ENCODE data around the gene TERT.

DNA sequence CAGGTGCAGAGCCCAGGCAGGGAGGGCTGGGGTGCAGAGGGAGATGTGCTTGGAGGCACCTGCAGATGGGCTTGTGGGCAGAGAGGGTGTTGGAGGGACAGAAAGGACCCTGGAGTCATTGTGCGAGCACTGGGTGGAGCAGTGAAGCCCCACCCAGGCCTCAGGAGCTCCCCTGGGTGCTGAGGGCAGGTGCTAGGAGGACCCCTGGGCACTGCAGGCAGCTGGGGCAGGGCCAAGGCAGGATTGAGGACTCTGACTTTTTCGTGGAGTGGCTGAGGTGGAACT is 80.0 kb downstream of the TERT start:
- TF ChIP-seq L3MBTL2 (conservative IDR thresholded peaks at IDR 0.05) (no peak), TARDBP (IDR thresholded peaks at IDR 0.05) (no peak), FOXA1 (IDR thresholded peaks at IDR 0.05) (no peak), BHLHE40 (IDR thresholded peaks at IDR 0.05; ENCODE audit: borderline replicate concordance) (no peak), NFRKB (IDR thresholded peaks at IDR 0.05) (no peak), ELF4 (IDR thresholded peaks at IDR 0.05) (no peak), ZNF384 (IDR thresholded peaks at IDR 0.05) (no peak), HDGF (IDR thresholded peaks at IDR 0.05; ENCODE audit: borderline replicate concordance) (no peak), SUZ12 (IDR thresholded peaks at IDR 0.05) (no peak), CTBP1 (IDR thresholded peaks at IDR 0.05; ENCODE audit: borderline replicate concordance) (no peak)
- TF ChIP-seq, protein P1, sequence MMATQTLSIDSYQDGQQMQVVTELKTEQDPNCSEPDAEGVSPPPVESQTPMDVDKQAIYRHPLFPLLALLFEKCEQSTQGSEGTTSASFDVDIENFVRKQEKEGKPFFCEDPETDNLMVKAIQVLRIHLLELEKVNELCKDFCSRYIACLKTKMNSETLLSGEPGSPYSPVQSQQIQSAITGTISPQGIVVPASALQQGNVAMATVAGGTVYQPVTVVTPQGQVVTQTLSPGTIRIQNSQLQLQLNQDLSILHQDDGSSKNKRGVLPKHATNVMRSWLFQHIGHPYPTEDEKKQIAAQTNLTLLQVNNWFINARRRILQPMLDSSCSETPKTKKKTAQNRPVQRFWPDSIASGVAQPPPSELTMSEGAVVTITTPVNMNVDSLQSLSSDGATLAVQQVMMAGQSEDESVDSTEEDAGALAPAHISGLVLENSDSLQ (IDR thresholded peaks at IDR 0.05) = no peak

Measured in HEK293T (cell line).